Upper lobe of right lung (tissue), 1 donor: ENCODE data around the gene CHKA. TPM values are rescaled to one million over a fixed set of nuclear protein-coding genes. Genes with fewer than 3 reads are reported as not detected.
A peak's percentile ranks its signal among the peaks of the same experiment; 100 is the strongest.

Experiments used
- ATAC-seq: fragments of 200-7000 bp; cut with Tn5 transposase; one replicate; pipeline ENCODE4 v1.9.1; 2020; ENCODE audit warnings: mild to moderate bottlenecking, moderate library complexity
- DNase-seq: peaks from one replicate; pipeline ENCODE4 v3.0.0-alpha.2; 2020
- H3K27ac ChIP-seq: fragments of 200-600 bp; one replicate; pipeline ENCODE4 v1.8.0; 2022
- H3K27me3 ChIP-seq: fragments of 200-600 bp; one replicate; pipeline ENCODE4 v1.8.0; 2022; ENCODE audit warnings: mild to moderate bottlenecking
- H3K36me3 ChIP-seq: fragments of 200-600 bp; one replicate; pipeline ENCODE4 v1.8.0; 2022
- H3K4me1 ChIP-seq: fragments of 200-600 bp; one replicate; pipeline ENCODE4 v1.8.0; 2022
- H3K4me3 ChIP-seq: fragments of 200-600 bp; one replicate; pipeline ENCODE4 v1.8.0; 2022; ENCODE audit warnings: mild to moderate bottlenecking
- H3K9me3 ChIP-seq: fragments of 200-600 bp; one replicate; pipeline ENCODE4 v1.8.0; 2022
- CTCF ChIP-seq: fragments of 200-600 bp; IDR thresholded peaks from one replicate; pipeline ENCODE4 v1.8.0; 2022; ENCODE audit warnings: antibody characterized with exemption
- intact Hi-C: fragments of 100-400 bp; cut with DNase I; formaldehyde crosslinking; loops from one replicate; pipeline ENCODE4 v1.11.0; 2022
- total RNA-seq: library from RNA; stranded (reverse); fragmentation: NEBNext Ultra II Directional; extraction: Animal tissue kit (Norgen Biotek cat#: 25700); gene quantifications from one replicate; pipeline ENCODE4 v1.2.1, GENCODE V29; 2021
- donor health status: DM: no; HTN: yes; CAD: no; lungs with severe emphysema.

CHKA gene
- total RNA-seq, 1 donor from 2014 or later = 53.3 TPM

GRCh38 chr11:68113986-68114385, 7.2 kb downstream of the CHKA start:
- H3K27me3 ChIP-seq = no peaks in the 10 kb centered on the region
- no peaks in the 10 kb centered on the region for H3K9me3 ChIP-seq
- no peak for DNase-seq
- intact Hi-C loops = no loop called here
- peak overlapping the region; percentile 17 for H3K27ac ChIP-seq
- ATAC-seq = peak; percentile 42
- no peak for TF ChIP-seq CTCF
- peaks cover 44% of the 10 kb centered on the region for H3K4me1 ChIP-seq
- no peak overlapping the region for H3K4me3 ChIP-seq
- no peaks in the 10 kb centered on the region for H3K36me3 ChIP-seq

GRCh38 chr11:68107689-68108088, 13.5 kb downstream of the CHKA start:
- no peaks in the 10 kb centered on the region for H3K9me3 ChIP-seq
- intact Hi-C loops = no loop called here
- peak overlapping the region; percentile 6 for H3K27ac ChIP-seq
- ATAC-seq = peak; percentile 69
- TF ChIP-seq CTCF = no peak
- H3K27me3 ChIP-seq = no peaks in the 10 kb centered on the region
- DNase-seq = no peak
- H3K36me3 ChIP-seq = peaks cover 4% of the 10 kb centered on the region
- H3K4me3 ChIP-seq = no peak overlapping the region
- H3K4me1 ChIP-seq = peaks cover 13% of the 10 kb centered on the region

DNA sequence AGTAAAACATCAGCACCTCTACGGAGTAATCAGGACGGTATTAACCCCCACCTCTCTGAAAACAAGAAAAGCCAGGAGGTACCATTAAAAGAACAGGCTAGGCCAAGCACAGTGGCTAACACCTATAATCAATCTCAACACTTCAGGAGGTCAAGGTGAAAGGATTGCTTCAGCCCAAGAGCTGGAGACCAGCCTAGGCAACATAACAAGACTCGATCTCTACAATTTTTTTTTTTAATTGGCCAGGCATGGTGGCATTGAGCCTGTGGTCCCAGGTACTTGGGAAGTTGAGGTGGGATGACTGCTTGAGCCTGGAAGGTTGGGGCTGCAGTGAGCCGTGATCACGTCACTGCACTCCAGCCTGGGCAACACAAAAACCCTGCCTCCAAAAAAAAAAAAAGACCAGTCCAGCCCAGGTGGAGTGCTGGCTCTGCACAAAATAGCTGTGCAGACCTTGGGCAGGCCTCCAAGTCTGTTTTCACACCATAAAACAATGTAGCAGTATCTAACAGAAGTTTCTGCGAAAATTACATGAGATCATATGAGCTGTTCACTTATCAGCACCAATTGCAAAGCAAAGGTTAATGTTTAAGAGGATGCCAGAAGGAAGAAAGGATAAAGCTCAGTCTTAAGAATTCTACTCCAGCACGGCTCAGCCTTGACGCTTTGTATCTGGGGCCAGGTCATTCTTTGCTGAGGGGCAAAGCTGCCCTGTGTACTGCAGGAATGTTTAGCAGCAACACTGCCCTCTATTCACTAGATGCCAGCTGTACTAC, 14.8 kb downstream of the CHKA start:
- DNase-seq = no peak
- H3K27ac ChIP-seq = no peak overlapping the region

GRCh38 chr11:68099474-68100405, 21.4 kb downstream of the CHKA start:
- H3K9me3 ChIP-seq = no peaks in the 10 kb centered on the region
- H3K36me3 ChIP-seq = peaks cover 12% of the 10 kb centered on the region
- DNase-seq (peak; percentile 77), ATAC-seq (peak; percentile 92)
- H3K4me3 ChIP-seq = no peak overlapping the region
- no peaks in the 10 kb centered on the region for H3K27me3 ChIP-seq
- intact Hi-C loops = no loop called here
- TF ChIP-seq CTCF = no peak
- H3K27ac ChIP-seq = peak overlapping the region; percentile 63
- H3K4me1 ChIP-seq = peaks cover 20% of the 10 kb centered on the region

More for the DNA sequence above, 14.8 kb downstream of the CHKA start:
- Histone ChIP-seq H3K36me3 (peaks cover 4% of the 10 kb centered on the region), H3K4me3 (no peak overlapping the region), H3K27me3 (no peaks in the 10 kb centered on the region), H3K9me3 (no peaks in the 10 kb centered on the region), H3K4me1 (peaks cover 18% of the 10 kb centered on the region)
- intact Hi-C loops = no loop called here
- peak; percentile 71 for ATAC-seq
- TF ChIP-seq CTCF = no peak

DNA sequence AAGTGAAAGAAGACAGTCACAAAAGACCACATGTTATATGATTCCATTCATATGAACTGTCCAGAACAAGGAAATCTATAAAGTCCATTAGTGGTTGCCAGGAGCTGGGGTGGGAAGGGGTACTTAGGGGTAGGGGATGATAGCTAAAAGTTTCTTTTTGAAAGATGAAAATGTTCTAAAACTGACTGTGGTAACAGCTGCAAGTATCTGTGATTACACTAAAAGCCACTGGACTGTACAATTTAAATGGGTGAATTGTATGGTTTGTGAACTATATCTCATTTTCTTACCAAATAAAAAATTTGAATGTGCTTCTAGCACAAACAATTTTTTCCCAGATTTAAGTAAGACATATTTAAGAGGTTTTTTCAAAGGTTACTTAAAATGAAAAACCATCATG, 22.1 kb downstream of the CHKA start:
- Histone ChIP-seq H3K27ac (peak overlapping the region; percentile 63), H3K9me3 (no peaks in the 10 kb centered on the region), H3K36me3 (peaks cover 15% of the 10 kb centered on the region), H3K4me1 (peaks cover 20% of the 10 kb centered on the region), H3K4me3 (no peak overlapping the region), H3K27me3 (no peaks in the 10 kb centered on the region)
- TF ChIP-seq CTCF = no peak
- no peak for ATAC-seq
- no peak for DNase-seq
- intact Hi-C loops = no loop called here
